HG03108 (cell line): ENCODE data around the gene PHLDB1.
"Not testable (repeated sequence)": the region's sequence is repeated elsewhere in the genome, so short reads cannot be mapped to it uniquely, and the experiment has no call there.

Experiments
- ATAC-seq: cut with Tn5 transposase; IDR thresholded peaks from one replicate; pipeline ENCODE4 v1.9.1; 2021; ENCODE audit warnings: moderate library complexity; ENCODE audit not compliant: unreplicated experiment

Gene PHLDB1

DNA sequence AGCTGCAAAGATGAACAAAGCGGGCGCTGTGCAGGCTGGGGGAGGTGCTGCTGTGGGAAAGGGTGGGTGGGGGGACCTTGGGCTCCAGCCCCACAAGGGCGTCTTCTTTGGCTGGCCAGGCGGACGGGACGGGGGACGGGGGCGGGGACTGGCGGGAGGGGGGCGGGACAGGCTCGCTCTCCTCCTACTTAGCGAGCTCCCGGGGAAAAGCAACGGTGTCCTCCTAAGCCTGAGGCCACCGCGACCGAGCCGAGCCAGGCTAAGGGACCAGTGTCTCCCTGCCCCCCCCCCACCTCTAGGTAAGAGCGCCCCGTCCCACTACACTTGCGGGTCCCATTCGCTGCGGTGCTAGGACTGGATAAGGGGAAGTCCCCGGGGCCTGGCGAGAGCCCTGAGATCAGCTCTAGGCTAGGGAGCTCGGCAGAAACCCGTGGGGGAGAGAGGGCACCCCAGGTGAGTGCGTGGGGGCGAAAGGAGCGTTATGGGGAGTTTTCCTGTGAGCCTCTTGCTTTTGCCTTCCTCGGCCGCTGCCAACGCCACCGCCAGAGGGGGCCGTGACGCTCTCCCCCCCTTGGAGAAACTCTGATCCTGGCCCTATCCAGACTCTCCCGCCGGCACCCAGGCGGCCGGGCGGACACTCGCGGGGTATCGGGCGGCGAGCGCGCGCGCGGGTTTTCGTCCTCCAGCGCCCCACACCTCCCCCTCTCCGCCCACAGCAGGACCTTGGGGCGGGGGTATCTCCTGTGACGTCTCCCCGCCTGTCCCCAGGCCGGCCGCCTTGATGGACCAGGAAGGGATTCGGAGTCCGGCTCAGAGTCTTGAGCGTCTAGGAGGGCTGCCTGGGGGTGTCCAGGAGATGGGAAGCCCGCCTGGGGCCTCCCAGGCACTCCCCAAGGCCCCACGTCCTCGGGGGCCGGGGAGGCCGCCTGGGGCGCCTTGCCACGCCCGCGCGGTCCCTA is at the start of gene PHLDB1:
Gene PHLDB1, plus strand, starts transcription at position 215 of the 959 bp plus-strand sequence. CDS start 6,222 bp downstream, outside the sequence.
- ATAC-seq: no peak

DNA sequence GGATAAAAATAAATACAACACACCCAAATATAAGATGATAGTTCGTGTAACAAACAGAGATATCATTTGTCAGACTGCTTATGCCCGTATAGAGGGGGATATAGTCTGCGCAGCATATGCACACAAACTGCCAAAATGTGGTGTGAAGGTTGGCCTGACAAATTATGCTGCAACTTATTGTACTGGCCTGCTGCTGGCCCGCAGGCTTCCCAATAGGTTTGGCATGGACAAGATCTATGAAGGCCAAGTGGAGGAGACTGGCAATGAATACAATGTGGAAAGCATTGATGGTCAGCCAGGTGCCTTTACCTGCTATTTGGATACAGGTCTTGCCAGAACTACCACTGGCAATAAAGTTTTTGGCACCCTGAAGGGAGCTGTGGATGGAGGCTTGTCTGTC is 46.6 kb upstream of the PHLDB1 start:
- ATAC-seq: no peak

DNA sequence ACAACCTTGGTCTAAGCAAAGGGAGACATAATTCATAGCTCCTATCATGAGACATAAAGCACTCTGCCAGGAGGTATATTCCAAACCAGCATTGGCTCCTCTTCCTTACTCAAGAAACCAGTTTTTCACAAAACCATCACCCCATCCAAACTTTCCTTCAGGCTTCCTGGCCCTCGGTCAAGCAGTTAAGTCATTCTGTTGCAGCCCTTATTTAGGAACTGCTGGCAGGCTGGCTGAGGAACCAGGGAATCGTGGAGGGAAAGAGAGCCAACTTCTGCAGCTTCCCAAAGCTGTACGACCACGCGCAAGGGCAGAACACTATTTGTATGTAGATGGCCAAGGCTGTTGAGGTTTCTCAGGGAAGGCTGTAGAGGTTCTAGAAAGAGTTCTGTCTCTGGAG is 42.4 kb upstream of the PHLDB1 start:
- no peak for ATAC-seq

DNA sequence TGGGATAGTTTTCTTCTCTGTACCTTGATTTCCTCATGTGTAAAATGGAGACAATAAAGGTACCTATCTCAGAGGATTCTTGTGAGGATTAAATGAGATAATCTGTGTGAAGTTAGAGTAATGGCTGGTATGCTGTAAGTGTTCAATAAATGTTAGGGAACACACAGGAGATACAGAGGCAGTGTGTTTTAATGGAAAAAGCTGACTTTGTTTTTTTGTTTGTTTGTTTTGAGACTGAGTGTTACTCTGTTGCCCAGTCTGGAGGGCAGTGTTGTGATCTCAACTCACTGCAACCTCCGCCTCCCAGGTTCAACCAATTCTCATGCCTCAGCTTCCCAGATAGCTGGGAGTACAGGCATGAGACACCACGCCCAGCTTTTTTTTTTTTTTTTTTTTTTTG is 37.7 kb upstream of the PHLDB1 start:
- no peak for ATAC-seq

DNA sequence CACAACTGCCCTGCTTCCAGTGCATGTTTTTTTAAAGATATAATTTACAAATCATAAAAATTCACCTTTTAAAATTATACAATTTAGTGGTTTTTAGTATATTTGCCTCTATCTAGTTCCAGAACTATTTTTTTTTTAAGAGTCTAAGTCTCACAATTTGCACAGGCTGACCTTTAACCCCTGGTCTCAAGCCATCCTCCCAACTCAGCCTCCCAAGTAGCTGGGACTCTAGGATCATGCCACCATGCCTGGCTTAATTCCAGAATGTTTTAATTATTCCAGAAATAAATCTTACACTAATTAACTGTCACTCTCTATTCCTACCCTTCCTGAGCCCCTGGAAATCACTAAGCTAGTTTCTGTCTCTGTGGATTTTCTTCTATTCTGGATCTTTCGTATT is 36.6 kb upstream of the PHLDB1 start:
- ATAC-seq: no peak

DNA sequence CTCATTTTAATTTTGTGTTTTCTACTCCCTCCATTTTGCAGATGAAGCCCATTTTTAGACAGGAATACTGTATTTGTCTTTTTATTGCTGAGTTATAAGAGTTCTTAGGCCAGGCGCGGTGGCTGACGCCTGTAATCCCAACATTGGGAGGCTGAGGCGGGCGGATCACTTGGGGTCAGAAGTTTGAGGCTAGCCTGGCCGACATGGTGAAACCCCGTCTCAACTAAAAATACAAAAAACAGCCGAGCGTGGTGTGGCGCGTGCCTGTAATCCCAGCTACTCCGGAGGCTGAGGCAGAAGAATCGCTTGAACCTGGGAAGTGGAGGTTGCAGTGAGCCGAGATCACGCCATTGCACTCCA is 35.7 kb upstream of the PHLDB1 start:
- ATAC-seq: not testable (repeated sequence)

DNA sequence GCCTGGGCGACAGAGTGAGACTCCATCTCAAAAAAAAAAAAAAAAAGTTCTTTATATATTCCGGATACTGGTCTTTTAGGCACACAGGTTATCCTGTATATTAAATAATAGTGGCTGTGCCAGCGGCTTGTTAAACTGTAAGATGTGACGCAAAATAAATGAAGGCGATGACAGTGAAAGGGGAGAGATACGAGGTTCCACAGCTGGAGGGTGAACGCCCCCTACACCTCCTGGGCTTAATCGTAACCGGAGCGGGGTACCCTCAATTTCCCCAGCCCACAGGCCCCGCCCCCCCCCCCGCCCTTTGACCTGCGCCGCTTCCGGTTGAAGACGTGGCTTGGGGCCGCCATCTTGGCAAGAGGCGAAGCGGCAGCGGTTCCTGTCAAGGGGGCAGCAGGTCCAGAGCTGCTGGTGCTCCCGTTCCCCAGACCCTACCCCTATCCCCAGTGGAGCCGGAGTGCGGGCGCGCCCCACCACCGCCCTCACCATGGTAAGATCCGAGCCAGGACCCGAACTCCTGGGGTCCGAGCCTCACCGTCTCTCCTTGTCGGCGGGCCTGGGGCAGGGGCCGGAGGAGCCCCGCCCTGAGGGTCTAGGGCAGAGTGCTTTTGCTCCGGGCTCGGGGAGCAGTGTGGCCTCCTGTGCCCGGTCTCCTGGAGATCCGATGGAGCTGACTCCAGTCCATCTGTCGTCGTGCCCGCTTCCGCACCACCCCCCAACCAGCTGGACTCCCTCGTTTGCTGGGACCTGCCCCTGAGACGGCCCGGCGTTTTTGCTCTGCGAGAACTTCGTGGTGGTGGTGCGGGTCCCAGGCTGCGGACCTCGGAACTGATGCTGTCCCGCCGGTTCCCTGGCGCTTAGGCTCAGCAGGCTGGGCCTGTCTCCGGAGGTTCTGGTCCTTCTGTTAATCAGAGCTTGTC is 35.1 kb upstream of the PHLDB1 start, which contains the start of gene ARCN1:
Gene ARCN1, plus strand, starts transcription at position 349 of the 920 bp plus-strand sequence. Its CDS starts 139 bp downstream, at position 488.
- peak; percentile 57 for ATAC-seq

DNA sequence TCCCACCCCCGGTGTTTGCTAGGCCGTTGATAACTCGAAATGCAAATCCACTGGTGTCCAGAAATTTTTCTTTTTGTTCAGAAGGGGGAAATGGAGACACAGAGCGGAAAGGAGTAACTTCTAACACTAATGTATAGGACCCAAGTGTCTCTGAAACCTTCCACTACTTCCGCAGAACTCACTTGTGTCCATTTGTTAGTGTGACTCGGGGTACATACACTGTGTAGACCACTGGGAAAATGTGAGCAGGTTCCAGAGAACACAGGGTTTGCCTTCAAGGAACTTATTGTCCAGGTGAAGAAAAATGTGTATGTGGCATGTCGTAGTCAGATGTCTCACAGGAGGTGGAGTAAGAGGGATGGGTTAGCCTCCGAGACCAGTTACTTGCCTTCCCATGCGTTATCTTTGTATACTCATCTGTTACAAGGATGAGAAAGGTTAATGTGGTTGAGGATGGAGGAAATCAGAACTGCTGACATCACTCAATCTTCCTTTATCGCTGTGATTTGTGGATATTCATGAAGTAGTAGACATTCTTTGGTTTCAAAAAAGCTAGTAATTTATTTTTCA is 34.3 kb upstream of the PHLDB1 start:
- ATAC-seq: no peak

DNA sequence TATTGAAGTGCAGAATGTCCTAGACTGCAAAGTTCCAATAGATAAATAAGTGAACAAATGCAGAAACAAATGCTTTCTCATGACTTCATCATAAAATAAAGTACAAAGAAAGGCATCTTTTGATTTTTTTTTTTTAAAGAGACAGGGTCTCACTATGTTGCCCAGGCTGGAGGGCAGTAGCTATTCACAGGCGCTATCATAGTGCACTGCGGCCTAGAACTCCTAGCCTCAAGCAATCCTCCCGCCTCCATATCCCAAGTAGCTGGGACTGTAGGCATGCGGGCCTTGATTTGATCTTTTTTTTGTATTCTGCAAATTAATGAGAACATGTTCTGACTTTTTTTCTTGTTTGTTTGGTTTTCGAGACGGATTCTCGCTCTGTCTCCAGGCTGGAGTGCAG is 32.8 kb upstream of the PHLDB1 start:
- no peak for ATAC-seq

DNA sequence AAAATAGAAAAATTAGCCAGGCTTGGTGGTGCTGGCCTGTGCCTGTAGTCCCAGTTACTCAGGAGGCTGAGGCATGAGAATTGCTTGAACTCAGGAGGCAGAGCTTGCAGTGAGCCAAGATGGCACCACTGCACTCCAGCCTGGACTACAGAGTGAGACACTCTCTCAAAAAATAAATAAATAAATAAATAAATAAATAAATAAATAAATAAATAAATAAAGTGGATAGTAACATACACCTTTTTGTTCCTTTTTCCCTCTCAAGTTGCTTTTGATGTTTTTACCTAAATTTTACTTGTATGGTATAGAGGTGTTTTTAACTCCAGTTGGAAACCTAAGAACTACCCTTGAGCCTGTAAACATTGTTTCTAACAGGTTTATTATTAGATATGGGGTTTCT is 29.4 kb upstream of the PHLDB1 start:
- not testable (repeated sequence) for ATAC-seq

DNA sequence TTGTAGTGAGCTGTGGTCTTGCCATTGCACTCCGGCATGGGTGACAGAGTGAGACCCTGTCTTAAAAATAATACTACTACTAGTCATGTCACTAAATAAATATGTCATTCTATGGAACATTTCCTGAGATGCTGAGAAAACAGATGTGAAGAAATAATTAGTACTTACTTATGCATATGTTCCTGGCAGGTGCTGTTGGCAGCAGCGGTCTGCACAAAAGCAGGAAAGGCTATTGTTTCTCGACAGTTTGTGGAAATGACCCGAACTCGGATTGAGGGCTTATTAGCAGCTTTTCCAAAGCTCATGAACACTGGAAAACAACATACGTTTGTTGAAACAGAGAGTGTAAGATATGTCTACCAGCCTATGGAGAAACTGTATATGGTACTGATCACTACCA is 26.4 kb upstream of the PHLDB1 start:
- ATAC-seq: no peak

DNA sequence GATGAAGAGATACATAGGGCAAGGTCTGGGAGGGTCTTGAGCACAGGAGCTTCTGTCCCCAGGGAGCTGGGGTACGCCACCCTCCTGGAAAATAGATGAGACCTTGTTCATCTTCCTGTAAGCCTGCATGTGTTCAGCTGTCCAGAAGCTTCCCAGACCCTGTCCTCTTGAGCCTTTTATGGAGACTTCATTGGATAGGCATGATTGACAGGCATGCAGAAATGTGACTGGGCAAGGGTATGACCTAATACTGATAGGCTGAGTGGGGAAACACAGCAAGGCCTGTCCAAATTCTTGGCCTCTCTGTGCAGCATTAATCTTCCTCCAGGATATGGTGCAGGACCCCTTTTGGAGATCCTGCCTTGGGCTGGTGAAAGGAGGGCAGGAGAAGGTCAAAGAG is 19.5 kb upstream of the PHLDB1 start:
- no peak for ATAC-seq

DNA sequence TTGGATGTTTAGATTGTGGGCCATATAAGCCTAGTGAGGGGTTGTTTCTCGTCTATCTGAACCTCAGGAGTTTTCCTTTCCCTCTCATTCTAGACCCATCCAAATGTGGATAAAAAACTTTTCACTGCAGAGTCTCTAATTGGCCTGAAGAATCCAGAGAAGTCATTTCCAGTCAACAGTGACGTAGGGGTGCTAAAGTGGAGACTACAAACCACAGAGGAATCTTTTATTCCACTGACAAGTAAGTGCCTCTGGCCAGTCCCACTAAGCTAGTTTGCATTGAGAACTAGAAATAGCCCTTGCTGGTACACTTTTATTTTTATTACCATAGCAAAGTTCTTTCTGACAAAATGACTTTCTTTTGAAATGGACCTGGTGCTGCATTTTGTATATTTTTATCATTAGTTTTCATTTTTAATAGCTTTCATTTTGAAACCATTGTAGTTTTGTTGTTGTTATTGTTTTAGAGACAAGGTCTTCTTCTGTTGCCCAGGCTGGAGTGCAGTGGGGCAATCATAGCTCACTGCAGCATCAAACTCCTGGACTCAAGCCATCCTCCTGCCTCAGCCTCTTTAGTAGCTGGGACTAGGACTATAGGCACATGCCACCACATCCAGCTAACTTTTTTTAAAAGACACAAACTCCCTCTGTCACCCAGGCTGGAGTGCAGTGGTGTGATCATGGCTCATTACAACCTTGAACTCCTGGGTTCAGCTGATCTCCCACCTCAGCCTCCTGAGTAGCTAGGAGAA is 14.6 kb upstream of the PHLDB1 start:
- ATAC-seq: no peak

DNA sequence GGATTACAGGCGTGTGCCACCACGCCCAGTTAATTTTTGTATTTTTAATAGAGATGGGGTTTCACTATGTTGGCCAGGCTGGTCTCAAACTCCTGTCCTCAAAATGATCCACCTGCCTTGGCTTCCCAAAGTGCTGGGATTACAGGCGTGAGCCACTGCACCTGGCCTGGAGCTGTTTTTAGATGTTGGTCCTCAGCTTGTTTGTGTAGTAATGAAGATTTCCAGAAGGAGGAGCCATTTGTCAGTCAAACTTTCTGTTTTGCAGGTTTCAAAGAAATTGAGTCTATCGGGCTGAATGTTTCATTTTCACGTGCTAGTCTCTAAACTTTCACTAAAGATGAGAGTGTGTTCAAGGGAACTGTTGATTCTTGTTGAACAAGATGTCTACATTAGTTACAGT is 12.4 kb upstream of the PHLDB1 start:
- not testable (repeated sequence) for ATAC-seq

DNA sequence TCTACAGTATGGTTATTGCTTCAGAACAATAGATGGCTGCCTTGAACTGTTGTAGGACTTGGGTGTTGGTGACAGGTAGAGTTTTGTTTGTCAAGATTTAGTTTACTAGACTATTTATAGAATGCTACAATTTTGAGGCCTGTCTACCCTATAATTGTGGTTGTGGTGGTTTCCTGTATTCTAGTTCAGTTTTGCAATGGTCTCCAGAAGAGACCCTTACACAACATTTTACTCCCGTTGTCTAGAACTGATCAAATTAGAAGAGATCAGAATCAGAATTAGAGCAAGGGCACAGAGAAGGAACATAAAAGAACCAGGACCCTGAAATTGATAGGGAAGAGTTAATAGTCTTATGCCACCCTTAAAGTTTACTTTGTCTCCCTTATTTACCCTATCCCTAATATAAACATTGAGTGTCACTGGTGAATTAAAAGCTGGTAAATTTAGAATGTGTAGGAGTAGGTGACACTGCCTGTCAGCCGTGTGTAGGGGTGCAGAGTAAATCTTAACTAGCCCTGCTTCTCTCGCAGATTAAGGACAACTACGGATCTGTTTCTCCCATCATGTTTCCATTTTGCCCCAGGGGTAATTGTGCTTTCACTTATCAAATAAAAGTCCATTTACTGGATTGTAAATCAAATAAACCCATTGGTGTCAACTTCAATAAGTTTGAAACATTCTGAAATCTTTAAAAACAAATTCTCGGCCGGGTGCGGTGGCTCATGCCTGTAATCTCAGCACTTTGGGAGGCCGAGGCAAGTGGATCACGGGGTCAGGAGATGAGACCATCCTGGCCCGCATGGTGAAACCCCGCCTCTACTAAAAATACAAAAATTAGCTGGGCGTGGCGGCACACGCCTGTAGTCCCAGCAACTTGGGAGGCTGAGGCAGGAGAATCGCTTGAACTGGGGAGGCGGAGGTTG is 10.9 kb upstream of the PHLDB1 start:
- no peak for ATAC-seq

DNA sequence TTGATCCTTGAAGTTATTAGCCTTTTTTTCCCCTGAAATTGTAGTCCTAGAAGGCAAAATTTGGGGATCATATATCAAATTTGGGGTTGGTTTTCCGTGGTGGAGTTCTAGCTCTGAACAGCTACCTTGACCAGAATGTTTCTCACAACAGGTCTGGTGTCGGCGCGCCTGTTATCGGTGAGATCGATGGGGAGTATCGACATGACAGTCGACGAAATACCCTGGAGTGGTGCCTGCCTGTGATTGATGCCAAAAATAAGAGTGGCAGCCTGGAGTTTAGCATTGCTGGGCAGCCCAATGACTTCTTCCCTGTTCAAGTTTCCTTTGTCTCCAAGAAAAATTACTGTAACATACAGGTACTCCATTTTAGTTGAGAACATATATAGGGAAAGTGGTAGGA is 9.9 kb upstream of the PHLDB1 start:
- ATAC-seq: no peak

DNA sequence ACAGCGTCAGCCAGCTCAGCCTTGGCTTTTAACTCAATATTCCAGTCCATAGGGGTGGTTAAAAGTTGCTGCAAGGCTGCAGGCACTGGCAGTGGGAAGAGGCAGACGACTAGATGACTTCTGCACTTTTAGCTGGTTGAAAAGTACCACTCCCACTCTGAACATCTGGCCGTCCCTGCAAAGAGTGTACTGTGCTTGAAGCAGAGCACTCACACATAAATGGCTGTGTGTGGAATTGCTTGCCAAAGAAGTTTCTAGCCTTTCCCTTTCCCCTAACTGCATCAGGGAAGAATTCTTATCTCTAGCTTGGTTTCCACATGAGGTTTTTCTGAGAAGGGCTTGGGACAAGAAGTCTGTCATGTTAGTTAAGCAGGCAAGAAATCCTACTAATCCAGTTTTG is 5.1 kb upstream of the PHLDB1 start:
- ATAC-seq: no peak

DNA sequence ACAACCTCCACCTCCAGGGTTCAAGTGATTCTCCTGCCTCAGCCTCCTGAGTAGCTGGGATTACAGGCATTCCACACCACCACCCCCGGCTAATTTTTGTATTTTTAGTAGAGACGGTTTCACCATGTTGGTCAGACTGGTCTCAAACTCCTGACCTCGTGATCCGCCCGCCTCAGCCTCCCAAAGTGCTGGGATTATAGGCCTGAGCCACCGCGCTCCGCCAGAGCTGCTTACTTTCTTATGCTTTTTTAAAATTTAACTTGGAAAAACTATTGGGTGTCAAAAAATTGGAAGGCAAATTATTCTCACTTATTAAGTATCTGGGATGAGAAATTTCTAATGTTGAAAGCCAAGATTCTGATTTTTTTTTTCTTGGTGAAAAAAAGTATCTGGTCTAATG is 3.7 kb upstream of the PHLDB1 start:
- ATAC-seq: not testable (repeated sequence)

DNA sequence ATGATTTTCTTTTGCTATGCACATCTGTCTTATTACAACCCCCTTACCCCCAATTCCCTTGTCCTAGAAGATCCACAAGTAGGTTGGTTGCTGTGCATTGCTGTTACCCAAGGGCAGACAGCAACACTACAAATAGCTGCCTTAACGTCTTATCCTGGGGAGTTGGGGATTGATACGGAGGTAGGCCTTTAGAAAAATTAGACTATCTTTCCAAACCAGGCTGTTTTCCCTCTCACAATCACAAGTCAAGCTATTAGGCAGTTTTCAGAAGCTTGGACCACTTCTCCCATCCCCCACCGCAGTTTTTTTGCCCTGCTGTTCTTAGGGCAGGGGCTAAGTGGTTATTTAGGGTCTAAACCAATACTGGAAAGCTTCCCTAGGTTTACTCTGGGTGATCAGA is 2.8 kb upstream of the PHLDB1 start:
- no peak for ATAC-seq
